Measurements from ENCODE around the gene HSPA12B.
A peak's percentile ranks its signal among the peaks of the same experiment; 100 is the strongest.

The HSPA12B gene

GRCh38 chr20:3706774-3707507 is 25.5 kb upstream of the HSPA12B start:
- no peak overlapping the region for H3K4me3 ChIP-seq (ENCODE audit: low read depth, low read length)
- H3K4me2 ChIP-seq (ENCODE audit: low read length) = no peak overlapping the region
- no peak overlapping the region for H3K27ac ChIP-seq
- no peak for TF ChIP-seq CTCF (IDR thresholded peaks at IDR 0.05)
- H3K27me3 ChIP-seq (ENCODE audit: control insufficient read depth, insufficient read depth, low read length) = no peaks in the 10 kb centered on the region
- H3K4me1 ChIP-seq = no peaks in the 10 kb centered on the region
- H3K36me3 ChIP-seq (ENCODE audit: control insufficient read depth, insufficient read depth, low read length) = no peaks in the 10 kb centered on the region
- H3K9me3 ChIP-seq (ENCODE audit: control insufficient read depth, low read length) = no peaks in the 10 kb centered on the region
- no peaks in the 10 kb centered on the region for H3K79me2 ChIP-seq
- H3K9ac ChIP-seq = no peak overlapping the region
- no peak overlapping the region for H2AFZ ChIP-seq

- Histone ChIP-seq H3K9me3 (ENCODE audit: control insufficient read depth, low read length) (no peaks in the 10 kb centered on the region), H3K9ac (no peak overlapping the region), H3K4me1 (no peaks in the 10 kb centered on the region), H3K27ac (no peak overlapping the region), H3K79me2 (no peaks in the 10 kb centered on the region), H2AFZ (no peak overlapping the region), H3K36me3 (ENCODE audit: control insufficient read depth, insufficient read depth, low read length) (no peaks in the 10 kb centered on the region), H3K4me3 (ENCODE audit: low read depth, low read length) (no peak overlapping the region), H3K27me3 (ENCODE audit: control insufficient read depth, insufficient read depth, low read length) (no peaks in the 10 kb centered on the region), H3K4me2 (ENCODE audit: low read length) (no peak overlapping the region)
- TF ChIP-seq CTCF (IDR thresholded peaks at IDR 0.05) = no peak
These were observed 25.0 kb upstream of the HSPA12B start for GRCh38 chr20:3707508-3707899.

GRCh38 chr20:3710011-3710466 is 22.4 kb upstream of the HSPA12B start:
- TF ChIP-seq CTCF (IDR thresholded peaks at IDR 0.05) = no peak
- H3K9me3 ChIP-seq (ENCODE audit: control insufficient read depth, low read length) = no peaks in the 10 kb centered on the region
- no peaks in the 10 kb centered on the region for H3K79me2 ChIP-seq
- H2AFZ ChIP-seq = no peak overlapping the region
- no peaks in the 10 kb centered on the region for H3K36me3 ChIP-seq (ENCODE audit: control insufficient read depth, insufficient read depth, low read length)
- no peak overlapping the region for H3K4me3 ChIP-seq (ENCODE audit: low read depth, low read length)
- H3K4me2 ChIP-seq (ENCODE audit: low read length) = no peak overlapping the region
- H3K27me3 ChIP-seq (ENCODE audit: control insufficient read depth, insufficient read depth, low read length) = no peaks in the 10 kb centered on the region
- H3K9ac ChIP-seq = no peak overlapping the region
- H3K27ac ChIP-seq = no peak overlapping the region
- H3K4me1 ChIP-seq = no peaks in the 10 kb centered on the region

- Histone ChIP-seq H3K79me2 (no peaks in the 10 kb centered on the region), H3K9me3 (ENCODE audit: control insufficient read depth, low read length) (no peaks in the 10 kb centered on the region), H3K4me2 (ENCODE audit: low read length) (no peak overlapping the region), H3K36me3 (ENCODE audit: control insufficient read depth, insufficient read depth, low read length) (no peaks in the 10 kb centered on the region), H3K27ac (no peak overlapping the region), H3K4me1 (no peaks in the 10 kb centered on the region), H2AFZ (no peak overlapping the region), H3K27me3 (ENCODE audit: control insufficient read depth, insufficient read depth, low read length) (no peaks in the 10 kb centered on the region), H3K4me3 (ENCODE audit: low read depth, low read length) (no peak overlapping the region), H3K9ac (no peak overlapping the region)
- TF ChIP-seq CTCF (IDR thresholded peaks at IDR 0.05) = peak; percentile 95
These were observed 21.6 kb upstream of the HSPA12B start for GRCh38 chr20:3710703-3711483.
